Measurements from ENCODE around the gene NEDD9.

The NEDD9 gene

GRCh38 chr6:11226005-11226404, 6.5 kb downstream of the NEDD9 start:
- no peak overlapping the region for H2AK5ac ChIP-seq (ENCODE audit: low read length)
- no peak overlapping the region for H2BK5ac ChIP-seq (ENCODE audit: low read length)
- H3K4me1 ChIP-seq (ENCODE audit: control insufficient read depth, low read depth, low read length): peaks cover 2% of the 10 kb centered on the region
- no peak overlapping the region for H2BK15ac ChIP-seq (replicated peaks; ENCODE audit: low read depth)
- H3K79me1 ChIP-seq (ENCODE audit: low read length): peaks cover 5% of the 10 kb centered on the region
- no peaks in the 10 kb centered on the region for H3K36me3 ChIP-seq (ENCODE audit: control insufficient read depth, insufficient read depth, low read length)
- no peak overlapping the region for H3K4me3 ChIP-seq (ENCODE audit: low read length)
- H3K27ac ChIP-seq (ENCODE audit: low read depth, low read length): no peak overlapping the region
- H3K4me2 ChIP-seq (ENCODE audit: low read length): no peak overlapping the region
- no peak overlapping the region for H3K23ac ChIP-seq (ENCODE audit: low read length)
- H3K56ac ChIP-seq (ENCODE audit: low read length): no peak overlapping the region
- no peak overlapping the region for H4K8ac ChIP-seq (ENCODE audit: low read depth, low read length)
- no peaks in the 10 kb centered on the region for H3K27me3 ChIP-seq (ENCODE audit: insufficient read depth, low read length, poor library complexity)
- WGBS (ENCODE audit: extremely low coverage, insufficient coverage, low lambda C conversion rate): no CpG with 5 or more reads among the region's 3 CpGs
- no peak overlapping the region for H3K4ac ChIP-seq (ENCODE audit: low read depth, low read length)
- no peak overlapping the region for H2BK120ac ChIP-seq (ENCODE audit: low read depth, low read length)
- DNase-seq: no peak
- no peak overlapping the region for H3K9ac ChIP-seq (ENCODE audit: low read length)
- no peak overlapping the region for H4K5ac ChIP-seq (ENCODE audit: low read length)
- H3K18ac ChIP-seq (ENCODE audit: low read length): no peak overlapping the region
- peaks cover 4% of the 10 kb centered on the region for H3K79me2 ChIP-seq (ENCODE audit: control insufficient read depth, insufficient read depth, low read length)

- H3K23ac ChIP-seq (ENCODE audit: low read length): no peak overlapping the region
- no CpG with 5 or more reads among the region's 4 CpGs for WGBS (ENCODE audit: extremely low coverage, insufficient coverage, low lambda C conversion rate)
- H2BK5ac ChIP-seq (ENCODE audit: low read length): no peak overlapping the region
- H4K8ac ChIP-seq (ENCODE audit: low read depth, low read length): no peak overlapping the region
- no peak overlapping the region for H3K56ac ChIP-seq (ENCODE audit: low read length)
- H3K36me3 ChIP-seq (ENCODE audit: control insufficient read depth, insufficient read depth, low read length): no peaks in the 10 kb centered on the region
- no peak overlapping the region for H2BK120ac ChIP-seq (ENCODE audit: low read depth, low read length)
- no peak overlapping the region for H3K9ac ChIP-seq (ENCODE audit: low read length)
- H3K4ac ChIP-seq (ENCODE audit: low read depth, low read length): no peak overlapping the region
- no peak overlapping the region for H3K27ac ChIP-seq (ENCODE audit: low read depth, low read length)
- H3K27me3 ChIP-seq (ENCODE audit: insufficient read depth, low read length, poor library complexity): no peaks in the 10 kb centered on the region
- DNase-seq: no peak
- H3K18ac ChIP-seq (ENCODE audit: low read length): no peak overlapping the region
- H4K5ac ChIP-seq (ENCODE audit: low read length): no peak overlapping the region
- H3K79me1 ChIP-seq (ENCODE audit: low read length): peaks cover 5% of the 10 kb centered on the region
- H3K79me2 ChIP-seq (ENCODE audit: control insufficient read depth, insufficient read depth, low read length): peaks cover 4% of the 10 kb centered on the region
- H3K4me1 ChIP-seq (ENCODE audit: control insufficient read depth, low read depth, low read length): peaks cover 2% of the 10 kb centered on the region
- no peak overlapping the region for H2AK5ac ChIP-seq (ENCODE audit: low read length)
- no peak overlapping the region for H3K4me3 ChIP-seq (ENCODE audit: low read length)
- no peak overlapping the region for H2BK15ac ChIP-seq (replicated peaks; ENCODE audit: low read depth)
- no peak overlapping the region for H3K4me2 ChIP-seq (ENCODE audit: low read length)
These were observed 7.5 kb downstream of the NEDD9 start for GRCh38 chr6:11224966-11225463.

GRCh38 chr6:11224252-11224965, 8.1 kb downstream of the NEDD9 start:
- no peak overlapping the region for H2BK120ac ChIP-seq (ENCODE audit: low read depth, low read length)
- no peaks in the 10 kb centered on the region for H3K36me3 ChIP-seq (ENCODE audit: control insufficient read depth, insufficient read depth, low read length)
- no peak overlapping the region for H4K8ac ChIP-seq (ENCODE audit: low read depth, low read length)
- peaks cover 4% of the 10 kb centered on the region for H3K79me2 ChIP-seq (ENCODE audit: control insufficient read depth, insufficient read depth, low read length)
- H2BK15ac ChIP-seq (replicated peaks; ENCODE audit: low read depth): no peak overlapping the region
- H3K27ac ChIP-seq (ENCODE audit: low read depth, low read length): no peak overlapping the region
- H3K79me1 ChIP-seq (ENCODE audit: low read length): peaks cover 6% of the 10 kb centered on the region
- H3K4me2 ChIP-seq (ENCODE audit: low read length): no peak overlapping the region
- H3K23ac ChIP-seq (ENCODE audit: low read length): no peak overlapping the region
- H2BK5ac ChIP-seq (ENCODE audit: low read length): no peak overlapping the region
- no peak overlapping the region for H4K5ac ChIP-seq (ENCODE audit: low read length)
- no peaks in the 10 kb centered on the region for H3K27me3 ChIP-seq (ENCODE audit: insufficient read depth, low read length, poor library complexity)
- no peak overlapping the region for H3K9ac ChIP-seq (ENCODE audit: low read length)
- H3K18ac ChIP-seq (ENCODE audit: low read length): no peak overlapping the region
- H3K4me1 ChIP-seq (ENCODE audit: control insufficient read depth, low read depth, low read length): peaks cover 2% of the 10 kb centered on the region
- H2AK5ac ChIP-seq (ENCODE audit: low read length): no peak overlapping the region
- no peak overlapping the region for H3K4me3 ChIP-seq (ENCODE audit: low read length)
- H3K56ac ChIP-seq (ENCODE audit: low read length): no peak overlapping the region
- no CpG with 5 or more reads among the region's 9 CpGs for WGBS (ENCODE audit: extremely low coverage, insufficient coverage, low lambda C conversion rate)
- no peak overlapping the region for H3K4ac ChIP-seq (ENCODE audit: low read depth, low read length)
- DNase-seq: no peak

- Histone ChIP-seq H3K4me1 (ENCODE audit: control insufficient read depth, low read depth, low read length) (peaks cover 2% of the 10 kb centered on the region), H3K36me3 (ENCODE audit: control insufficient read depth, insufficient read depth, low read length) (no peaks in the 10 kb centered on the region)
These were observed 9.1 kb downstream of the NEDD9 start for GRCh38 chr6:11223286-11223864.

GRCh38 chr6:11222385-11223277, 9.8 kb downstream of the NEDD9 start:
- Histone ChIP-seq H2AK5ac (ENCODE audit: low read length) (no peak overlapping the region), H3K79me2 (ENCODE audit: control insufficient read depth, insufficient read depth, low read length) (peaks cover 3% of the 10 kb centered on the region), H3K79me1 (ENCODE audit: low read length) (peaks cover 9% of the 10 kb centered on the region), H3K36me3 (ENCODE audit: control insufficient read depth, insufficient read depth, low read length) (no peaks in the 10 kb centered on the region), H3K56ac (ENCODE audit: low read length) (no peak overlapping the region), H3K4me1 (ENCODE audit: control insufficient read depth, low read depth, low read length) (peaks cover 5% of the 10 kb centered on the region), H2BK120ac (ENCODE audit: low read depth, low read length) (no peak overlapping the region), H3K18ac (ENCODE audit: low read length) (no peak overlapping the region), H3K9ac (ENCODE audit: low read length) (no peak overlapping the region), H3K4ac (ENCODE audit: low read depth, low read length) (no peak overlapping the region), H4K8ac (ENCODE audit: low read depth, low read length) (no peak overlapping the region), H3K4me2 (ENCODE audit: low read length) (no peak overlapping the region), H4K5ac (ENCODE audit: low read length) (no peak overlapping the region), H3K27me3 (ENCODE audit: insufficient read depth, low read length, poor library complexity) (no peaks in the 10 kb centered on the region), H2BK5ac (ENCODE audit: low read length) (no peak overlapping the region), H3K27ac (ENCODE audit: low read depth, low read length) (no peak overlapping the region), H3K23ac (ENCODE audit: low read length) (no peak overlapping the region), H2BK15ac (replicated peaks; ENCODE audit: low read depth) (no peak overlapping the region), H3K4me3 (ENCODE audit: low read length) (no peak overlapping the region)
- no peak for DNase-seq
- no CpG with 5 or more reads among the region's 5 CpGs for WGBS (ENCODE audit: extremely low coverage, insufficient coverage, low lambda C conversion rate)

More at GRCh38 chr6:11223286-11223864, 9.1 kb downstream of the NEDD9 start:
- no peak overlapping the region for H4K8ac ChIP-seq (ENCODE audit: low read depth, low read length)
- DNase-seq: no peak
- H3K27me3 ChIP-seq (ENCODE audit: insufficient read depth, low read length, poor library complexity): no peaks in the 10 kb centered on the region
- H3K18ac ChIP-seq (ENCODE audit: low read length): no peak overlapping the region
- no peak overlapping the region for H3K56ac ChIP-seq (ENCODE audit: low read length)
- peaks cover 4% of the 10 kb centered on the region for H3K79me2 ChIP-seq (ENCODE audit: control insufficient read depth, insufficient read depth, low read length)
- H3K4ac ChIP-seq (ENCODE audit: low read depth, low read length): no peak overlapping the region
- no peak overlapping the region for H2BK15ac ChIP-seq (replicated peaks; ENCODE audit: low read depth)
- no peak overlapping the region for H4K5ac ChIP-seq (ENCODE audit: low read length)
- H3K4me2 ChIP-seq (ENCODE audit: low read length): no peak overlapping the region
- H3K23ac ChIP-seq (ENCODE audit: low read length): no peak overlapping the region
- H3K4me3 ChIP-seq (ENCODE audit: low read length): no peak overlapping the region
- no peak overlapping the region for H2BK120ac ChIP-seq (ENCODE audit: low read depth, low read length)
- no peak overlapping the region for H2BK5ac ChIP-seq (ENCODE audit: low read length)
- H3K27ac ChIP-seq (ENCODE audit: low read depth, low read length): no peak overlapping the region
- no peak overlapping the region for H2AK5ac ChIP-seq (ENCODE audit: low read length)
- H3K9ac ChIP-seq (ENCODE audit: low read length): no peak overlapping the region
- no CpG with 5 or more reads among the region's 5 CpGs for WGBS (ENCODE audit: extremely low coverage, insufficient coverage, low lambda C conversion rate)
- H3K79me1 ChIP-seq (ENCODE audit: low read length): peaks cover 7% of the 10 kb centered on the region

Data from mesendoderm (in vitro differentiated cells).